ENCODE results near the gene STRIP2. TPM values are rescaled to one million over a fixed set of nuclear protein-coding genes. Genes with fewer than 3 reads are reported as not detected.
"Not testable (repeated sequence)": the region's sequence is repeated elsewhere in the genome, so short reads cannot be mapped to it uniquely, and the experiment has no call there.

Gene STRIP2
- polyA plus RNA-seq, 1 donor (not counting 4 experiments of a cell fraction or from before 2014, with no cell fraction given), result 12.5 TPM

GRCh38 chr7:129443612-129444011 lies 9.4 kb downstream of the STRIP2 start:
- Histone ChIP-seq H3K27me3 (ENCODE audit: control insufficient read depth, extremely low read depth, insufficient read depth, low read length) (no peaks in the 10 kb centered on the region), H3K36me3 (ENCODE audit: control insufficient read depth in 2 of 2, extremely low read depth in 1 of 2, insufficient read depth in 2 of 2, low read length in 2 of 2) (peaks cover 7 to 8% of the 10 kb centered on the region in 2 experiments), H3K4me1 (ENCODE audit: control insufficient read depth, extremely low read depth, insufficient read depth, low read length) (peaks cover 22% of the 10 kb centered on the region), H3K79me2 (ENCODE audit: control insufficient read depth, insufficient read depth, low read length) (no peaks in the 10 kb centered on the region), H3K4me2 (ENCODE audit: control insufficient read depth, extremely low read depth, insufficient read depth, low read depth, low read length) (no peak overlapping the region), H3K9ac (ENCODE audit: control insufficient read depth, extremely low read depth, insufficient read depth, low read length) (no peak overlapping the region), H3K9me1 (ENCODE audit: control insufficient read depth, extremely low read depth, insufficient read depth, low read length) (no peaks in the 10 kb centered on the region), H3K9me3 (ENCODE audit: control insufficient read depth, low read depth, low read length) (peaks cover 3% of the 10 kb centered on the region), H2AFZ (ENCODE audit: control insufficient read depth, low read length) (no peak overlapping the region), H3K27ac (ENCODE audit: control insufficient read depth, insufficient read depth, low read length) (no peak overlapping the region), H4K20me1 (ENCODE audit: control insufficient read depth, extremely low read depth, insufficient read depth, low read length) (no peaks in the 10 kb centered on the region), H3K4me3 (ENCODE audit: control insufficient read depth in 2 of 3, extremely low read depth in 1 of 3, insufficient read depth in 2 of 3, low read depth in 1 of 3, low read length in 3 of 3) (no peak overlapping the region)
- TF ChIP-seq CTCF (optimal IDR thresholded peaks at IDR 0.05 in 1 of 3, IDR thresholded peaks at IDR 0.05 in 1 of 3, conservative IDR thresholded peaks at IDR 0.05 in 1 of 3; ENCODE audit: extremely low read depth in 1 of 3, insufficient read depth in 2 of 3, low read length in 3 of 3) (no peak), EZH2 (IDR thresholded peaks at IDR 0.05; ENCODE audit: low read length) (no peak)
- DNase-seq (ENCODE audit: low read depth, low spot score) (no peak), FAIRE-seq (no peak)
- dilution Hi-C loops (cut with MboI; ENCODE audit: extremely low pct_ligation_motif_present, low sequenced_read_pairs), result no loop called here

DNA sequence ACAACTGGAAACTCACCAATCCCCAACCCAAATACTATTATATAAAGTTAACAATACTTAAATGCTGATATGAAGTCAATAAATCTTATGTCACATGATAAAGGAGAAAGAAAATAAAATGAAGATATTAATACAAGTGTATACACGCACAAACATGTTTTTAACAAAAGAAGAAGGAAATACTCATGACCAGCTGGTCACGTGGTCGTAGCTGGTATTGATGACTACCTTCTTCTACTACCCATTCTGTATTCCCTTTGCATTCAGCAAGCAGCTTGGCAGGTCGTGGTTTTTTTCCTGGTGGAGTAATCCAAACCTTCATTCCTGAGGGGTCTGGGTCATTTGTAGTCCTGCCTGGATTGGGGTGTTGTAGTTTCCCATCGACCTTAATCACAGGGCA lies 10.5 kb downstream of the STRIP2 start:
- H3K36me3 ChIP-seq (ENCODE audit: control insufficient read depth in 2 of 2, extremely low read depth in 1 of 2, insufficient read depth in 2 of 2, low read length in 2 of 2); H3K4me3 ChIP-seq (ENCODE audit: control insufficient read depth in 2 of 3, extremely low read depth in 1 of 3, insufficient read depth in 2 of 3, low read depth in 1 of 3, low read length in 3 of 3); dilution Hi-C loops (cut with MboI; ENCODE audit: extremely low pct_ligation_motif_present, low sequenced_read_pairs); H2AFZ ChIP-seq (ENCODE audit: control insufficient read depth, low read length); FAIRE-seq; H3K79me2 ChIP-seq (ENCODE audit: control insufficient read depth, insufficient read depth, low read length); H3K9ac ChIP-seq (ENCODE audit: control insufficient read depth, extremely low read depth, insufficient read depth, low read length); H3K27me3 ChIP-seq (ENCODE audit: control insufficient read depth, extremely low read depth, insufficient read depth, low read length); H3K9me3 ChIP-seq (ENCODE audit: control insufficient read depth, low read depth, low read length); H4K20me1 ChIP-seq (ENCODE audit: control insufficient read depth, extremely low read depth, insufficient read depth, low read length); H3K9me1 ChIP-seq (ENCODE audit: control insufficient read depth, extremely low read depth, insufficient read depth, low read length); H3K4me2 ChIP-seq (ENCODE audit: control insufficient read depth, extremely low read depth, insufficient read depth, low read depth, low read length); DNase-seq (ENCODE audit: low read depth, low spot score): not testable (repeated sequence)
- peaks cover 10% of the 10 kb centered on the region for H3K4me1 ChIP-seq (ENCODE audit: control insufficient read depth, extremely low read depth, insufficient read depth, low read length)
- peak overlapping the region; percentile 14 for H3K27ac ChIP-seq (ENCODE audit: control insufficient read depth, insufficient read depth, low read length)

DNA sequence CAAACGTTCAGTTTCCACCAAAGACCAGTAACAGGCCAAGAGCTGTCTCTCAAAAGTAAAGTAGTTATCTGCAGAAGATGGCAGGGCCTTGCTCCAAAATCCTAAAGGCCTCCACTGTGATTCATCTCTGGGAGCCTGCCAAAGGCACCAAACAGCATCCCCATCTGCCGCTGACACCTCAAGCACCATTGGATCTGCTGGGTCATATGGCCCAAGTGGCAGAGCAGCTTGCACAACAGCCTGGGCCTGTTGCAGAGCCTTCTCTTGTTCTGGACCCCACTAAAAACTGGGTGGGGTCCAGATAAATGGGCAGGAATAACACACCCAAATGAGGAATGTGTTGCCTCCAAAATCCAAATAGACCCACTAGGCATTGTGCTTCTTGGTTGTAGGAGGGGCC lies 12.7 kb downstream of the STRIP2 start:
- H3K9me1 ChIP-seq (ENCODE audit: control insufficient read depth, extremely low read depth, insufficient read depth, low read length); H3K27me3 ChIP-seq (ENCODE audit: control insufficient read depth, extremely low read depth, insufficient read depth, low read length); DNase-seq (ENCODE audit: low read depth, low spot score); H2AFZ ChIP-seq (ENCODE audit: control insufficient read depth, low read length); dilution Hi-C loops (cut with MboI; ENCODE audit: extremely low pct_ligation_motif_present, low sequenced_read_pairs); H3K9ac ChIP-seq (ENCODE audit: control insufficient read depth, extremely low read depth, insufficient read depth, low read length); H3K4me1 ChIP-seq (ENCODE audit: control insufficient read depth, extremely low read depth, insufficient read depth, low read length); H4K20me1 ChIP-seq (ENCODE audit: control insufficient read depth, extremely low read depth, insufficient read depth, low read length); H3K4me3 ChIP-seq (ENCODE audit: control insufficient read depth in 2 of 3, extremely low read depth in 1 of 3, insufficient read depth in 2 of 3, low read depth in 1 of 3, low read length in 3 of 3); H3K9me3 ChIP-seq (ENCODE audit: control insufficient read depth, low read depth, low read length); FAIRE-seq; H3K36me3 ChIP-seq (ENCODE audit: control insufficient read depth in 2 of 2, extremely low read depth in 1 of 2, insufficient read depth in 2 of 2, low read length in 2 of 2); H3K4me2 ChIP-seq (ENCODE audit: control insufficient read depth, extremely low read depth, insufficient read depth, low read depth, low read length); H3K79me2 ChIP-seq (ENCODE audit: control insufficient read depth, insufficient read depth, low read length); H3K27ac ChIP-seq (ENCODE audit: control insufficient read depth, insufficient read depth, low read length): not testable (repeated sequence)

GRCh38 chr7:129447445-129447844 lies 13.2 kb downstream of the STRIP2 start:
- FAIRE-seq; H3K27ac ChIP-seq (ENCODE audit: control insufficient read depth, insufficient read depth, low read length); H3K36me3 ChIP-seq (ENCODE audit: control insufficient read depth in 2 of 2, extremely low read depth in 1 of 2, insufficient read depth in 2 of 2, low read length in 2 of 2); H3K9ac ChIP-seq (ENCODE audit: control insufficient read depth, extremely low read depth, insufficient read depth, low read length); H3K9me3 ChIP-seq (ENCODE audit: control insufficient read depth, low read depth, low read length); H2AFZ ChIP-seq (ENCODE audit: control insufficient read depth, low read length); H4K20me1 ChIP-seq (ENCODE audit: control insufficient read depth, extremely low read depth, insufficient read depth, low read length); H3K4me2 ChIP-seq (ENCODE audit: control insufficient read depth, extremely low read depth, insufficient read depth, low read depth, low read length); H3K27me3 ChIP-seq (ENCODE audit: control insufficient read depth, extremely low read depth, insufficient read depth, low read length); DNase-seq (ENCODE audit: low read depth, low spot score); H3K79me2 ChIP-seq (ENCODE audit: control insufficient read depth, insufficient read depth, low read length); dilution Hi-C loops (cut with MboI; ENCODE audit: extremely low pct_ligation_motif_present, low sequenced_read_pairs); H3K9me1 ChIP-seq (ENCODE audit: control insufficient read depth, extremely low read depth, insufficient read depth, low read length); H3K4me3 ChIP-seq (ENCODE audit: control insufficient read depth in 2 of 3, extremely low read depth in 1 of 3, insufficient read depth in 2 of 3, low read depth in 1 of 3, low read length in 3 of 3): not testable (repeated sequence)
- peaks cover 11% of the 10 kb centered on the region for H3K4me1 ChIP-seq (ENCODE audit: control insufficient read depth, extremely low read depth, insufficient read depth, low read length)
